H1 (cell line): ENCODE data around the gene ADAM12.

Experiments
- ATF3 ChIP-seq: IDR thresholded peaks from 2 replicates; pipeline ENCODE4 v1.6.1; 2011; ENCODE audit warnings: low read depth, mild to moderate bottlenecking, low read length; ENCODE audit not compliant: insufficient read depth
- CHD2 ChIP-seq: IDR thresholded peaks from 2 replicates; pipeline ENCODE4 v1.6.1; 2012; ENCODE audit warnings: low read length, improper control_type of control experiment
- CREB1 ChIP-seq: IDR thresholded peaks from 2 replicates; pipeline ENCODE4 v1.6.1; 2012; ENCODE audit warnings: inconsistent platforms
- CTCF ChIP-seq, 3 experiments: IDR thresholded peaks; 1 replicate in 2 of 3; 2 replicates in 1 of 3; pipeline versions ENCODE4 v1.5.1 to v1.6.1; 2011; ENCODE audit warnings: low read length in 3 of 3, mild to moderate bottlenecking in 3 of 3, inconsistent platforms in 2 of 3, low read depth in 1 of 3, moderate library complexity in 1 of 3; ENCODE audit not compliant: insufficient read depth in 1 of 3; ENCODE audit errors: control extremely low read depth in 1 of 3
- EP300 ChIP-seq, 2 experiments: IDR thresholded peaks; 1 replicate in 1 of 2; 2 replicates in 1 of 2; pipeline ENCODE4 v1.6.1; 2011 to 2012; ENCODE audit warnings: low read depth in 2 of 2, low read length in 2 of 2, mild to moderate bottlenecking in 2 of 2, borderline replicate concordance in 1 of 2, inconsistent platforms in 1 of 2, moderate library complexity in 1 of 2
- EZH2 ChIP-seq: fragments of 200-600 bp; sonication (generic); IDR thresholded peaks from 2 replicates; pipeline ENCODE4 v1.7.1; 2012; ENCODE audit warnings: low read depth, mild to moderate bottlenecking, moderate library complexity, low read length, inconsistent platforms; ENCODE audit not compliant: severe bottlenecking
- GABPA ChIP-seq: IDR thresholded peaks from 2 replicates; pipeline ENCODE4 v1.6.1; 2011; ENCODE audit warnings: mild to moderate bottlenecking, low read length, moderate library complexity, borderline replicate concordance; ENCODE audit not compliant: insufficient read depth
- HDAC6 ChIP-seq: IDR thresholded peaks from one replicate; pipeline ENCODE4 v1.7.1; 2012; ENCODE audit warnings: low read depth, mild to moderate bottlenecking, inconsistent platforms, low read length, moderate library complexity
- JUN ChIP-seq: IDR thresholded peaks from 2 replicates; pipeline ENCODE4 v1.6.1; 2011; ENCODE audit warnings: low read depth, mild to moderate bottlenecking, improper control_type of control experiment, low read length
- POLR2A ChIP-seq, 2 experiments: IDR thresholded peaks; 1 replicate in 1 of 2; 2 replicates in 1 of 2; pipeline ENCODE4 v1.6.1; 2011; ENCODE audit warnings: low read depth in 2 of 2, low read length in 2 of 2, mild to moderate bottlenecking in 2 of 2; ENCODE audit errors: control extremely low read depth in 1 of 2
- POU5F1 ChIP-seq: IDR thresholded peaks from 2 replicates; pipeline ENCODE4 v1.6.1; 2011; ENCODE audit warnings: low read depth, mild to moderate bottlenecking, low read length, moderate library complexity
- SP2 ChIP-seq: IDR thresholded peaks from 2 replicates; pipeline ENCODE4 v1.6.1; 2012; ENCODE audit warnings: mild to moderate bottlenecking, low read length, inconsistent platforms
- ZNF274 ChIP-seq: IDR thresholded peaks from 2 replicates; pipeline ENCODE4 v1.7.0; 2012; ENCODE audit warnings: low read length, borderline replicate concordance; ENCODE audit errors: extremely low read depth

- TF ChIP-seq CTCF (IDR thresholded peaks at IDR 0.05; ENCODE audit: control extremely low read depth in 1 of 3, insufficient read depth in 1 of 3, low read depth in 1 of 3, low read length in 3 of 3): no peak
- no peak for TF ChIP-seq ATF3
- no peak for TF ChIP-seq HDAC6
- TF ChIP-seq CHD2: no peak
- no peak for TF ChIP-seq POLR2A (IDR thresholded peaks at IDR 0.05; ENCODE audit: control extremely low read depth in 1 of 2, low read depth in 2 of 2, low read length in 2 of 2)
- no peak for TF ChIP-seq EZH2
- TF ChIP-seq GABPA: no peak
- TF ChIP-seq SP2: no peak
- no peak for TF ChIP-seq CREB1
- no peak for TF ChIP-seq ZNF274
- TF ChIP-seq JUN: no peak
- no peak for TF ChIP-seq EP300 (IDR thresholded peaks at IDR 0.05; ENCODE audit: borderline replicate concordance in 1 of 2, low read depth in 2 of 2, low read length in 2 of 2)
- TF ChIP-seq POU5F1: no peak
Measured at GRCh38 chr10:126394948-126395347, 6.7 kb upstream of the ADAM12 start.
